ENCODE measurements around the gene B3GNT9.

B3GNT9 gene

DNA sequence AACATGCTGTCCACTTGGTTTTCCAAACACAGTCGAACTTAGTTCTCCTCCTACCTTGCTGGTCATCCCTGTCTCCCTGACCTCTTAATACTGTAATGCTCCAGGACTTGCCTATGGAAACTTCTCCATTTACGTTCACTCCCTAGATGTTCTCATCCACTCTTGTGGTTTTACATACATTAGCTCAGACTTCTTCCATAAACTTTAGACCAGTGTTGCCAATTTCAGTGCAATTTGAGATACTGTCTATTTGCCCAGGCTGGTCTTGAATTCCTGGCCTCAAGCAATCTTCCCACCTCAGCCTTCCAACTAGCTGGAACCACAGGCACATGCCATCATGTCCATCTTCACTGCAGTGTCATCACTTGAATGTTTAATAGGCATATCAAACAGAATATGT is 31.5 kb upstream of the B3GNT9 start:
- Mint-ChIP-seq H3K36me3 (peaks cover 9% of the 10 kb centered on the region), H3K27me3 (peaks cover 51% of the 10 kb centered on the region), H3K4me1 (peaks cover 38% of the 10 kb centered on the region), H3K27ac (no peak overlapping the region), H3K4me3 (no peak overlapping the region), H3K9me3 (no peaks in the 10 kb centered on the region)
- CTCF ChIA-PET, result interaction anchor here (1.2 to 4.9 kb wide), 4 partner anchors 8 to 205 kb away, joined by 3 to 26 read pairs (median 4); no protein-coding TSS in a partner anchor
- DNase-seq, result no peak

DNA sequence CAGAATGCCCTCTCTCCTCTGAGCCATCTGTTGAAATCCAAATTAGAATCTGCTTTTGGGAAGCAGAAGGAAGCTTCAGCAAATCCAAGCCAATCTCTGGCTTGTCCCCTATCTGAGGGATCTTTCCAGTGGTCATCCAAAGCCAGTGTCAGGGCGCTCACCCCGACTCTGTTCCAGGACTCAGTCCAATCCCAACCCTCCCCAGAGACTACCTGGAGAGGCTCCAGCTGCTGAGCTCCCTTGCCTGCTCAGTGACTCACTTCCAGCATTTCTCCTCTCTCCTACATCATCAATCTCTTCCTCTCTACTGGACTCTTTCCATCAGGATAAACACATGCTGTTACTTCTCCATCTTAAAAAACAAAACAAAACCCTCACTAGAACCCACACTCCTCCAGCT is 30.5 kb upstream of the B3GNT9 start:
- Mint-ChIP-seq H3K27me3 (peaks cover 52% of the 10 kb centered on the region), H3K27ac (no peak overlapping the region), H3K9me3 (no peaks in the 10 kb centered on the region), H3K4me1 (peaks cover 42% of the 10 kb centered on the region), H3K36me3 (peaks cover 10% of the 10 kb centered on the region), H3K4me3 (no peak overlapping the region)
- CTCF ChIA-PET, result interaction anchor here (1.0 to 1.4 kb wide), 3 partner anchors 18 to 164 kb away, joined by 3 to 4 read pairs (median 4); no protein-coding TSS in a partner anchor
- no peak for DNase-seq

GRCh38 chr16:67180166-67180565 is 29.4 kb upstream of the B3GNT9 start:
- peaks cover 54% of the 10 kb centered on the region for H3K27me3 Mint-ChIP-seq
- H3K36me3 Mint-ChIP-seq, result peaks cover 12% of the 10 kb centered on the region
- H3K4me1 Mint-ChIP-seq, result peaks cover 41% of the 10 kb centered on the region
- CTCF ChIA-PET, result interaction anchor here (1.0 to 1.4 kb wide), 4 partner anchors 17 to 162 kb away, joined by 4 to 6 read pairs (median 4); no protein-coding TSS in a partner anchor
- no peak overlapping the region for H3K4me3 Mint-ChIP-seq
- H3K9me3 Mint-ChIP-seq, result no peaks in the 10 kb centered on the region
- no peak for DNase-seq
- H3K27ac Mint-ChIP-seq, result no peak overlapping the region

- Mint-ChIP-seq H3K36me3 (peaks cover 12% of the 10 kb centered on the region), H3K27me3 (peaks cover 54% of the 10 kb centered on the region), H3K27ac (no peak overlapping the region), H3K4me1 (peaks cover 36% of the 10 kb centered on the region), H3K9me3 (no peaks in the 10 kb centered on the region), H3K4me3 (peak overlapping the region; percentile 38)
- DNase-seq, result peak; percentile 55
- CTCF ChIA-PET, result interaction anchor here (0.7 to 1.4 kb wide), 7 partner anchors 10 to 218 kb away, joined by 3 to 6 read pairs (median 4); partner anchors contain the start of genes CES3 and NOL3
These were observed 28.8 kb upstream of the B3GNT9 start for GRCh38 chr16:67179421-67180080.

GRCh38 chr16:67177743-67178699 is 27.2 kb upstream of the B3GNT9 start:
- peak overlapping the region; percentile 63 for H3K4me3 Mint-ChIP-seq
- peaks cover 45% of the 10 kb centered on the region for H3K4me1 Mint-ChIP-seq
- DNase-seq, result peak; percentile 82
- H3K36me3 Mint-ChIP-seq, result peaks cover 15% of the 10 kb centered on the region
- CTCF ChIA-PET, result interaction anchor here (0.7 to 3.5 kb wide), 8 partner anchors 7 to 216 kb away, joined by 3 to 17 read pairs (median 4); partner anchors contain the start of gene CES3
- H3K9me3 Mint-ChIP-seq, result no peaks in the 10 kb centered on the region
- no peak overlapping the region for H3K27ac Mint-ChIP-seq
- H3K27me3 Mint-ChIP-seq, result peaks cover 66% of the 10 kb centered on the region

- peaks cover 17% of the 10 kb centered on the region for H3K36me3 Mint-ChIP-seq
- CTCF ChIA-PET, result interaction anchor here (0.6 to 3.5 kb wide), 6 partner anchors 9 to 466 kb away, joined by 3 to 17 read pairs (median 5); no protein-coding TSS in a partner anchor
- H3K4me1 Mint-ChIP-seq, result peaks cover 52% of the 10 kb centered on the region
- H3K27ac Mint-ChIP-seq, result no peak overlapping the region
- no peak overlapping the region for H3K4me3 Mint-ChIP-seq
- H3K27me3 Mint-ChIP-seq, result peaks cover 80% of the 10 kb centered on the region
- DNase-seq, result no peak
- H3K9me3 Mint-ChIP-seq, result no peaks in the 10 kb centered on the region
These were observed 25.9 kb upstream of the B3GNT9 start for GRCh38 chr16:67176662-67177061.

- H3K36me3 Mint-ChIP-seq, result peaks cover 31% of the 10 kb centered on the region
- H3K27ac Mint-ChIP-seq, result no peak overlapping the region
- peak overlapping the region; percentile 29 for H3K4me3 Mint-ChIP-seq
- H3K9me3 Mint-ChIP-seq, result no peaks in the 10 kb centered on the region
- DNase-seq, result no peak
- CTCF ChIA-PET, result interaction anchor here (1.1 to 3.5 kb wide), 7 partner anchors 8 to 157 kb away, joined by 3 to 18 read pairs (median 8); partner anchors contain the start of genes EXOC3L1, FBXL8 and TRADD
- H3K4me1 Mint-ChIP-seq, result peaks cover 68% of the 10 kb centered on the region
- H3K27me3 Mint-ChIP-seq, result peaks cover 99% of the 10 kb centered on the region
These were observed 24.0 kb upstream of the B3GNT9 start for GRCh38 chr16:67174706-67175231.

GRCh38 chr16:67173808-67174705 is 23.3 kb upstream of the B3GNT9 start:
- H3K27me3 Mint-ChIP-seq, result peaks cover 100% of the 10 kb centered on the region
- CTCF ChIA-PET, result interaction anchor here (1.1 to 3.5 kb wide), 7 partner anchors 9 to 156 kb away, joined by 3 to 18 read pairs (median 8); partner anchors contain the start of genes EXOC3L1, FBXL8 and TRADD
- H3K36me3 Mint-ChIP-seq, result peaks cover 33% of the 10 kb centered on the region
- peak overlapping the region; percentile 74 for H3K4me3 Mint-ChIP-seq
- H3K9me3 Mint-ChIP-seq, result no peaks in the 10 kb centered on the region
- H3K27ac Mint-ChIP-seq, result no peak overlapping the region
- peak; percentile 86 for DNase-seq
- peaks cover 67% of the 10 kb centered on the region for H3K4me1 Mint-ChIP-seq

GRCh38 chr16:67173323-67173722 is 22.5 kb upstream of the B3GNT9 start:
- no peak overlapping the region for H3K27ac Mint-ChIP-seq
- H3K9me3 Mint-ChIP-seq, result no peaks in the 10 kb centered on the region
- peak overlapping the region; percentile 74 for H3K4me3 Mint-ChIP-seq
- H3K36me3 Mint-ChIP-seq, result peaks cover 31% of the 10 kb centered on the region
- H3K27me3 Mint-ChIP-seq, result peaks cover 100% of the 10 kb centered on the region
- CTCF ChIA-PET, result interaction anchor here (0.6 to 3.3 kb wide), 6 partner anchors 10 to 215 kb away, joined by 3 to 18 read pairs (median 6); partner anchors contain the start of gene EXOC3L1
- peaks cover 66% of the 10 kb centered on the region for H3K4me1 Mint-ChIP-seq
- no peak for DNase-seq

- Mint-ChIP-seq H3K4me3 (peak overlapping the region; percentile 68), H3K9me3 (no peaks in the 10 kb centered on the region), H3K27me3 (peaks cover 100% of the 10 kb centered on the region), H3K4me1 (peaks cover 65% of the 10 kb centered on the region), H3K27ac (peak overlapping the region; percentile 24), H3K36me3 (peaks cover 39% of the 10 kb centered on the region)
- no peak for DNase-seq
- CTCF ChIA-PET, result interaction anchor here (3.1 to 4.9 kb wide), 4 partner anchors 11 to 154 kb away, joined by 16 to 23 read pairs (median 18); partner anchors contain the start of genes FBXL8 and TRADD
These were observed 20.3 kb upstream of the B3GNT9 start for GRCh38 chr16:67170949-67171649.

DNA sequence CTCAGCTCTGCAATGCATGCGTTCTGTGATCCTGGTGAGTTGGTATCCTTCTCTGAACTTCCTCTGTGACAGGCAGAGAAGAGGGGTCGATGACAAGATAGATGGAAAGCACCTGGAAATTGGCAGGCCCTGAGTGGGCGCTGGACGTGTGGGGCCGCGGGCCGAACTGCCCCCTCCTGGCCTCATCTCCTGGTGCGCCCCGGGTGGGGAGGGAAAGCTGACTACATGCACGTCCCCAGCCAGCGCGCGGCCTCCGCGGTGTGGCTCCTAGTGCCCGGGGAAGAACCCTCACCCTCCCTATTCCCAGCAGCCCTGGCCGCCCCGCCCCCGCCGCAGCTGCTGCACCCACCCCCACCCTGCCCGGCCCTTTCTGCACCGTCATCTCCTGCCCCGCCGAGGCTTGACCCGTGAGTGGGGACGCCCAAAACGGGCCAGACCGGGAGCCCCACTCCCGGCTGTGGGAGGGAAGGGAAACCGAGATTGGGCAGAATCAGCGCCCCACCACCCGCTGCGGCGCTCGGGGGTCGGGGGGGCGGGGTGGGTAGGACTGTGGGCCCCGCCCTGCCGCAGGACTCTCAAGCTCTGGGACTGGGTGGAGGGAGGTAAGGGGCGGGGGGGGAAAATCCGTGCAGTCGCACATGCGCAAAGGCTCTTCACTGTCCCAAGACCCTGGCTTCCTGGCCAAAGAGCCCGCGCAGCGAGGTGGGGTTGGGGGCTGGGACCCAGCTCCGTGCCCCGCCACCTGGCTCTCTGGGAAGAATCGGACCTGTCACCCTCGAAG is 19.6 kb upstream of the B3GNT9 start, which contains the start of gene NOL3:
TSS of gene NOL3 (plus strand) at position 371 of the 781 bp plus-strand sequence.
- peaks cover 66% of the 10 kb centered on the region for H3K4me1 Mint-ChIP-seq
- DNase-seq, result peak; percentile 66
- H3K36me3 Mint-ChIP-seq, result peaks cover 37% of the 10 kb centered on the region
- H3K4me3 Mint-ChIP-seq, result peak within 1 kb of the TSS; percentile 68
- H3K27ac Mint-ChIP-seq, result peak within 1 kb of the TSS; percentile 24
- CTCF ChIA-PET, result interaction anchor here (0.6 to 4.9 kb wide), 11 partner anchors 9 to 310 kb away, joined by 3 to 23 read pairs (median 3); partner anchors contain the start of genes ATP6V0D1, FBXL8 and TRADD
- no peaks in the 10 kb centered on the region for H3K9me3 Mint-ChIP-seq
- H3K27me3 Mint-ChIP-seq, result peaks cover 100% of the 10 kb centered on the region

All from activated naive CD4-positive, alpha-beta T cell treated with anti-CD3 and anti-CD28 coated beads, Interleukin-2, amount 10 ng/mL, durations not matched to agents 7 days and 5 days (primary cell).